ENCODE measurements around the gene DYDC2.
A peak's percentile ranks its signal among the peaks of the same experiment; 100 is the strongest.
"Not testable (repeated sequence)": the region's sequence is repeated elsewhere in the genome, so short reads cannot be mapped to it uniquely, and the experiment has no call there.

Gene DYDC2

DNA sequence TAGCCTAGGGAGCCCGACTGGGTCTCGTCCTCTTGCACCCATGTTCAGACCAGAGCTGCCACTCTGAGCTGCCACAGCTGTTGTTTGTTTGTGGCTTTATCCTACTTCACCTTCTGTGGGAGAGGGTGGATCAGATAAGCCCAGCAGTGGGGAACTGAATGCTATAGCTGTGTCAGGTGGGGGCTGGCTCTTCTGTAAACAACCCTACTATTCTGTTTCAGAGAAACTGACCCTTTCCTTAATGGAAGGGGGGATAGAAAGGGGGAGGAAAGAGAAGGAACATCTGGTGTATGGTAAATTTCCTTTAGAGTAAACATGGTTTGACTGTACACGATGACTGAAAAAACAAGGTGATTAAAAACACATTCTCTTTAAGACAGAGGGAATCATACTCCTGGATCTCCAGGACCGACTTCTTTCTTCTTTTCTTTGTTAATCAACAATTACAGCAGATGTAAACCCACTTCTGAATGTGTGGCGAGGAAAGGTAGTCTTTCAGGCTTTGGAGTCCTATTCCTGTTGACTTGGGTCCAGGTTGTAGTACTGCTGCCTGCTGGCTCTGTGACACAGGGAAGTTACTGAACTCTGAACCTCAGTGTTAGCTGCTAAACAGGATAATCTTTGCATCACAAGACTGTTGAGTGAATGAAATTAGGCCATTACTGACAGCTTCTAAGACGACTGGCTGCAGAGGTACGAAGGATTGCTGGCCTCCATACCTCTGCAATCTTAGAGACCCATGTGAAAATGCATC is 57.7 kb downstream of the DYDC2 start:
- DNase-seq (ENCODE audit: low read depth): no peak

- no peak for DNase-seq (ENCODE audit: low read depth)
Observed at GRCh38 chr10:80415734-80416478, 59.3 kb downstream of the DYDC2 start.

DNA sequence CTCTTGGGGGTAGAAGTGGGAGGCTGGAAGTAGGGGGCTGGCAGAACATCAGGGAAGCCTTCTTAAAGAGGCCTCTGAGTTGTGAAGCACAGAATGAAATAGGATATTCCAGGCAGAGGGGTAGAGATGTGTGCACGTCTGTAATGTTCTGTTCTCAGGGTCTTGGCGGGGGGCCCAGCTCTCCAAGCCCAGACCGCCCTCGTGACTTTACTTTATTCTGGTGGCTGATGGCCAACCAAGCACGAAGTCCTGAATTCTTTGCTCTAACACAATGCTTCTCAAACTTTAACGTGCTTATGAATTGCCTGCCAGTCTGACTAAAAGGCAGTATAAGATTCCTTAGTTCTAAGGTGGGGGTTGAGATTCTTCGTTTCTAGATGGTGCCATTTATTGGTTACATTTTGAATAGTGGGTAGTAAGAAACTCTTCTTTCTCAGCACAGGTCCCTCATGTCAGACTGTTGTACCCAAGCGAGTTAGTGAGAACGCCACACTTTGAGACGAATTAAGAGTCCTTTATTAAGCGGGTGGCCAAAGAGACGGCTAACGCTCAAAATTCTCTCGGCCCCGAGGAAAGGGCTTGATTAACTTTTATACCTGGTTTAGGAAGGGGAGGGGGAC is 60.0 kb downstream of the DYDC2 start:
- DNase-seq (ENCODE audit: low read depth): peak; percentile 82

DNA sequence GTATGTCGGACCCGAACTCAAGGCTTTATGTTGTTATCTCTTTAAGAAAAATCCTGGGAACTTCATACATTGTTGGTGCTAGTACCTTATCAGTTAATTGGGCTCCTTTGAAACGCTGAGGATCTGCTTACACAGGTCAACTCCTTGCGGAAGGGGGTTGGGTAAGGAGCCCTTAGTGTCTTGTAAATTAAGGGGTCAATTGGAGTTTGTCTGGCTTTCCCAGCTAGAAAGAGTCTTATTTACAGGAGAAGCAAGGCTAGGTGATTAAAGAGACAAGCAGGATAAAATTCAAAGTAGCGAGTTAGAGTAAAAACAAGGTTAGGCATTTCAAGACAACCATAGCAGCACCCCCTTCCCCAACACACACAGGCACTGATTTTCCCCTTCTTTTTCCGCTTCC is 60.7 kb downstream of the DYDC2 start:
- DNase-seq (ENCODE audit: low read depth): not testable (repeated sequence)

All from fibroblast of the conjunctiva (primary cell).